OCI-LY1 (cell line): ENCODE data around the gene HNF1A.

Experiments
- CTCF ChIP-seq: fragments of 200-600 bp; sonication (generic), shearing (Covaris generic); IDR thresholded peaks from 2 replicates; pipeline ENCODE4 v1.5.1; 2017; ENCODE audit warnings: mild to moderate bottlenecking, antibody characterized with exemption, low read length, moderate library complexity, mixed read lengths
- EZH2 ChIP-seq: fragments of 200-600 bp; sonication (generic), shearing (Covaris generic); IDR thresholded peaks from 2 replicates; pipeline ENCODE4 v1.8.0; 2017; ENCODE audit warnings: borderline replicate concordance, mixed run types, mild to moderate bottlenecking, antibody characterized with exemption, low read length, moderate library complexity, mixed read lengths

DNA sequence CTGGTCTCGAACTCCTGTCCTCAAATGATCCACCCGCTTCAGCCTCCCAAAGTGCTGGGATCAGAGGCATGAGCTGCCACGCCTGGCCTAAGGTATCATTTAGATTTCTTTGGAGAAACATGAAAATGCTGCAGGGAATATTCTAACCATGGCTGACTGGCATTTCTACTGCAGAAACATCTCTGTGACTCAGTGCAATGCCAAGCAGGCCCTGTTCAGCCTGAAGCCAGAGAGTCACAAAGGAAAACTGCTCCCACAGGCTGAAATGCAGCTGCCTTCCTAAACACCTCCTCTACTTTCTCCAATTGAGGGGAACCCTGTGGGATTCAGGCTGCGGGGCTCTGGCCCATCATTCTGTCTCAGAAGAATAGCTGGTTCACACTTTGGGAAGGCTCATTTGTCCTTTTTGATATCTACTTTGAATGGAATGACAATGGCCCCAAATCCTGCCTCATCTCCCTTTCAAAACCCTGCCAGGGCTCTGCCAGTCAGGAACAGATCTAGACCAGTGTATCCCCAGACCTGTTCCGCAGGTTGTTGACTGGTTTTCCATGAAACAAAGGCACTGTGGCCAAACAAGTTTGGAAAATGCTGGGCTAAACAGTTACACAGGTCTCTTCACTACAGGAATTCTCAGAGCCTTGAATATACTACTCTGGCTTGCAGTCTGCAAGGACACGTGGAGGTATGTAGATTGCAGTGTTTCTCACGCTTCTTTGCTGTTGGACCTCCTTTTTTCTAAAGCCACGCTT is 30.2 kb downstream of the HNF1A start:
- TF ChIP-seq CTCF (no peak), EZH2 (no peak)
